Suprapubic skin (tissue), 3 donors: Measurements from ENCODE around the gene RASA2.

Experiments used
- EP300 ChIP-seq: sonication (generic); formaldehyde crosslinking; IDR thresholded peaks from one replicate; pipeline ENCODE4 v1.6.1; 2017; ENCODE audit warnings: antibody characterized with exemption
- TF ChIP-seq, protein P1 (sequence below), 2 donors: fragments of 200-600 bp in 1 of 2; fragments of 450-650 bp in 1 of 2; sonication (generic) in 1 of 2; IDR thresholded peaks; one replicate each; pipeline ENCODE4 v1.5.1; 2016 to 2019; ENCODE audit warnings: antibody characterized with exemption in 2 of 2, mild to moderate bottlenecking in 1 of 2, moderate library complexity in 1 of 2

- TF ChIP-seq, protein P1, sequence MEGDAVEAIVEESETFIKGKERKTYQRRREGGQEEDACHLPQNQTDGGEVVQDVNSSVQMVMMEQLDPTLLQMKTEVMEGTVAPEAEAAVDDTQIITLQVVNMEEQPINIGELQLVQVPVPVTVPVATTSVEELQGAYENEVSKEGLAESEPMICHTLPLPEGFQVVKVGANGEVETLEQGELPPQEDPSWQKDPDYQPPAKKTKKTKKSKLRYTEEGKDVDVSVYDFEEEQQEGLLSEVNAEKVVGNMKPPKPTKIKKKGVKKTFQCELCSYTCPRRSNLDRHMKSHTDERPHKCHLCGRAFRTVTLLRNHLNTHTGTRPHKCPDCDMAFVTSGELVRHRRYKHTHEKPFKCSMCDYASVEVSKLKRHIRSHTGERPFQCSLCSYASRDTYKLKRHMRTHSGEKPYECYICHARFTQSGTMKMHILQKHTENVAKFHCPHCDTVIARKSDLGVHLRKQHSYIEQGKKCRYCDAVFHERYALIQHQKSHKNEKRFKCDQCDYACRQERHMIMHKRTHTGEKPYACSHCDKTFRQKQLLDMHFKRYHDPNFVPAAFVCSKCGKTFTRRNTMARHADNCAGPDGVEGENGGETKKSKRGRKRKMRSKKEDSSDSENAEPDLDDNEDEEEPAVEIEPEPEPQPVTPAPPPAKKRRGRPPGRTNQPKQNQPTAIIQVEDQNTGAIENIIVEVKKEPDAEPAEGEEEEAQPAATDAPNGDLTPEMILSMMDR (IDR thresholded peaks at IDR 0.05), result no peak
- TF ChIP-seq EP300, result no peak
These were observed 860 bp downstream of the RASA2 start for GRCh38 chr3:141487521-141488252.
